DMS 273 (cell line): ENCODE measurements around the gene PLXNB2.

Source experiments
- DNase-seq: peaks from one replicate; lab custom pipeline; 2025; ENCODE audit not compliant: unreplicated experiment; lab: John Stamatoyannopoulos, UW

The PLXNB2 gene

GRCh38 chr22:50299785-50300619, 7.4 kb downstream of the PLXNB2 start:
- DNase-seq = no peak

GRCh38 chr22:50298937-50299784, 8.3 kb downstream of the PLXNB2 start:
- DNase-seq = no peak

- DNase-seq = no peak
Measured at GRCh38 chr22:50298266-50298637, 9.2 kb downstream of the PLXNB2 start.

DNA sequence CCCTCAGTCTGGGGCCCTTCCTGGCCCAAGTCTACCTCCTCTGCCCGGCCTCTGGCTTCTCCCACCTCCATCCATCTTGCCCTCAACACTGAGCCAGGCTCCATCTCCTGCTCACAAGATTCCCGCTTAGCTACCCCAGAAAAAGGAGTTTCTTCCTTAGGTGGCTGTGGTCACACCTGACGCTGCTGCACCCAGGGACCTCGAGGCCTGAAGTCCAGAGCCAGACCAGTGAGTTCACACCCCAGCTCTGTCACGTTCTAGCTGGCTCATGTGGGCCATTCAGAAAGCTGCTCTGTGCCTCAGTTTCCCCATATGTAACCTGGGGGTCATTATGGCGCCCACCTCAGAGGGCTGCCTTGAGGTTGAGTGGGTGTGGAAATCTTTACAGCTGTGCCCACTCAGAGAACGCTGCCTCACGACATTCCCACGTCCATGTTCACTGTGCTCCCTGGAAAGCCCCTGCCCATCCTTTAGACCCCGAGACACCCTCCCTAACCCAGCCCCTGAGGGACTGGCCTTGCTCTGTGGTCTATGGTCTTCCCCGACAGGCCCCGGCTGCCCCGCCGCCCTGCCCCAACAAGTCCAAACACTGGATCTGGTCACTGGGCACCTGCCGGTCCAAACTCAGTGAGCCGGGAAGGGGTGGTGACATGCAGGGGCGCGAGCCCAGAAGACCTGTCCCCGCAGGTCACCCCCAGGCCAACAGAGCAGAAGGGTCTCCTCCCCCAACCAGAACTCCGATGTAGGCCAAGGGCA, 9.8 kb downstream of the PLXNB2 start:
- no peak for DNase-seq

GRCh38 chr22:50296658-50297490, 10.6 kb downstream of the PLXNB2 start:
- no peak for DNase-seq

GRCh38 chr22:50294319-50294656, 13.2 kb downstream of the PLXNB2 start:
- no peak for DNase-seq

- no peak for DNase-seq
Measured at GRCh38 chr22:50293441-50294318, 13.8 kb downstream of the PLXNB2 start.

DNA sequence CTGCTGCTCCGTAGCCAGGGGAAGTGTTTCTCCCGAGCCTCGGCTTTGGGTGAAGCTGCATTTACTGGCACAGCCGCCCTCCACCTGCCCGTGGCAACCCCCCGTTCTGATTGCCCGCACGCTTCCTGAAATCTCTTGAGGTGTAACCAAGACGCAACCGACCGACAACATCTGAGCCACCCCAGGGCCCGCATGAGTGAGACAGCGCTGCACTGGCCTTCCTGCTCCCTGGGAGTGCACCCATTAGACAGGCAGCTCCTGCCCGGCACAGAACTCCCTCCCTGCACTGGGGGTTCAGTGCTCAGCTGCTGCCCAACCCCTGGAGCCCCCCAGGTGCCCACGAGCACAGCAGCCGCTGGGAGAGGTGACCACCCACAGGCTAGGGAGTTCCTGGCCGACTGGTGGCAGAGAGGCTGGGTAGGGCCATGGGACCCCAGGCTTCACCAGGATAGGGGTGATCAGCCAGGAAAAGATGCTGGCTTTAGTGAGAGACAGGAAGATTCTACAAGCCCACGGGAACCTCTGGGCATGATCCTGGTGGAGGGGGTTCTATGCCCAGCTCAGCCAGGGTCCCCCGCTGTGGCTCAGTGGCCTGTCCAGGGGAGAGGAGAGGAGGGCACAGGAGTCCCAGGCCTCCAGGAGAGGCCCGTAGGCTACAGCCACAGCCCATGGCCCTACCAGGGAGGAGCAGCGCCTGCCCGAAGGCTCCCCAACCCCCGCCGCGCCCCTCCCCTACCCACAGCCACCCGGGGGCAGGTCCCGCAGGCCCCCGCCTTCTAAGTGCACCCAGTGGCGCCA, 14.6 kb downstream of the PLXNB2 start:
- DNase-seq = no peak

- DNase-seq = no peak
Measured at GRCh38 chr22:50289942-50290630, 17.4 kb downstream of the PLXNB2 start.

- no peak for DNase-seq
Measured at GRCh38 chr22:50289151-50289941, 18.1 kb downstream of the PLXNB2 start.

DNA sequence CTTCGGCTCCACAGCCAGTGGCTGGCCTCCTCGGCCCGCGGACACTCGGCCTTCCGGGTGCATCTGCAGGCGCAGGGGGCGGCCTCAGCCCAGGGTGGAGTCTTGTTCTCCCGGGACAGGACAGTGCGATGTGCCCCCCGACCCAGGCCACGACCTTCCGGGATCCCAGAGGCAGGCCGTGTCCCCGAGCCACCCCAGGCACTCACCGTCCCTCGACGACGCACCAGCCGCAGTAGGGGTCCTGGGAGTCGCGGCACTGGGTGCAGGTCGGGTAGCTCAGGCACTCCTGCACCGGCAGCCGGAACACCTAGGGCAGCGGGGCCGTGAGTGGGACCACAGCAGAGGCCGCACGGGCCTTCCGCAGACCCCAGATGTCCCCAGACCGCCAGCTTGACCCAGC, 19.7 kb downstream of the PLXNB2 start:
- DNase-seq = no peak

GRCh38 chr22:50286701-50287318, 20.6 kb downstream of the PLXNB2 start:
- no peak for DNase-seq

DNA sequence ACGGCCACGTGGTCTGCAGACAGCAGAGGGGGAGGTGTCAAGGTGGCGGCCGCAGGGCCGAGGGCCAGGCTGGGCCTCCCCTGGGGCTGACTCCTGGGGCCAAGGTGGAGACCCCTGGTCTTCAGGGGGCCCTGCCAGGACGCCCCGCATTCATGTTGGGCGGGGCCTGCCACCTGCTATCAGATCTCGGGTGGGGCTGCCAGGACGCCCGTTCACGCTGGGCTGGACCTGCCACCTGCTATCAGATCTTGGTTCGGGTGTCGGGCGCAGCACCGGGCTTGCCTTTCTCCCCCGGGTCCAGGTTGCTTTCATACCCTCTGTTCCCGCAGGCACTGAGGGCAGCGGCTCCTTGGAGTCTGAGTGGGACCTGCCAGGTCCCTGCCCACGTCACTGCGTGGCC, 21.2 kb downstream of the PLXNB2 start:
- DNase-seq = no peak

DNA sequence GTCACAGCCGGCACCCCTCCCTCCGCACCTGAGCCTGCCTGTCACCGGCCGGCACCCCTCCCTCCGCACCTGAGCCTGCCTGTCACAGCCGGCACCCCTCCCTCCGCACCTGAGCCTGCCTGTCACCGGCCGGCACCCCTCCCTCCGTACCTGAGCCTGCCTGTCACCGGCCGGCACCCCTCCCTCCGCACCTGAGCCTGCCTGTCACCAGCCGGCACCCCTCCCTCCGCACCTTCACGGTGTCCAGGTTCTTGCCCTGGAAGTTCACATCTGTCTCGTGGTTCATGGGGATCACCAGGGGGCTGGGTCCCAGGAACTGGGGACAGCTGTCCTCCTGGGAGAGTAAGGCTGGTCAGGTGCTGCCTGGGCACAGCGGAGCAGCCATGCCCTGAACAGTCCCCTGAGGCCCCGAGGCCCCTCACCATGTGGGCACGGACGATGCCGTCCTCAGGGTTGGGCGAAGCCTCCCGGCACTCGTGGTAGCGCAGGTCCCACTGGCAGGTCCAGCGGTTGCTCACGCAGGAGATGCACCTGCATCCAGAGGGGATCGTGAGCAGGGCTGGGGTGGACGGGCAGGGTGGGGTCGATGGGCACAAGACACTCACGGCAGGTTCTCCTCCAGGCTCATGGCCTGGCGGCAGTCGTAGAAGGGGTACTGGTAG, 21.7 kb downstream of the PLXNB2 start:
- DNase-seq = no peak

- DNase-seq = no peak
Measured at GRCh38 chr22:50284479-50284878, 23.0 kb downstream of the PLXNB2 start.

GRCh38 chr22:50283821-50284220, 23.6 kb downstream of the PLXNB2 start:
- DNase-seq = no peak
